Activated CD8-positive, alpha-beta memory T cell treated with anti-CD3 and anti-CD28 coated beads for 1 hour (primary cell): Measurements from ENCODE around the gene XDH.

Experiments
- DNase-seq, 2 donors: peaks; one replicate each; pipeline ENCODE4 v3.0.0-alpha.2; 2020; ENCODE audit warnings: low read depth in 1 of 2; ENCODE audit errors: extremely low read depth in 1 of 2

XDH gene

DNA sequence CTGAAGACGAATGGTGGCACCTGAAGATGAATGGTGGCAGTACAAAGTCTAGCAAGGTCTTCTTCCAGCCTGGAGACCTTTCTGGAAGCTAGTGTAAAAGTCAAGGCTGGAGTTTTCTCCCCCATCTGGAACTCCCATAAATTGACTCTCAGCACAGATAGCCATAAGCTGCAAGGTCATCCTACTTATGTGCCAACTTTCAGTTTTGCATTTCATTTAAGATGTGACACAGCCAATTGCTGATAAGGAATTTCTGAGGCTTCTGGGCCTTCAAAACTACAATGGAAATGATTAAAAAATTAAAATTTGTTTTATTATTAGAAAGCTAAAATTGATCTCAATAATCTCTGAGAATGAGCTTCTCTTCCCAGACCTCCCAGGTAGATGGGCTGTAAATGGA, 10.2 kb downstream of the XDH start:
- DNase-seq, result no peak

DNA sequence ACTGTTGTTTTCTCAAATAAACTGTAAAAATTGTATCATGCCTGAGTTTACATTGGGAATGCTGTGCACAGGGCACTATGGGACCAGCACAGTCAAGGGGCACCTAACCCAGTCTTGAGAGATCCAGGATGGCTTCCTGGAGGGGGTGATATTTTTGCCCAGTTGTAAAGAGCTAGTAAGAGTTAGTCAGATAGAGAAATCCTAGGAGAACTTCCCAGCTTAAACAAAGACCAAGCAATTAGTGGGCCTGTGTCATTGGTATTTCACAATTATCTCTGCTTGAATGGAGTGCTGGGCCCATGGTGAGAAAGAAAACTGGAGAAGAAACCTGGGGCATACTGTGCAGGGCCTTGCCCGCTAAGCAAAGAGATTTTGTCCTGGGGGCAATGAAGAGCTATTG, 12.2 kb downstream of the XDH start:
- DNase-seq, result no peak

DNA sequence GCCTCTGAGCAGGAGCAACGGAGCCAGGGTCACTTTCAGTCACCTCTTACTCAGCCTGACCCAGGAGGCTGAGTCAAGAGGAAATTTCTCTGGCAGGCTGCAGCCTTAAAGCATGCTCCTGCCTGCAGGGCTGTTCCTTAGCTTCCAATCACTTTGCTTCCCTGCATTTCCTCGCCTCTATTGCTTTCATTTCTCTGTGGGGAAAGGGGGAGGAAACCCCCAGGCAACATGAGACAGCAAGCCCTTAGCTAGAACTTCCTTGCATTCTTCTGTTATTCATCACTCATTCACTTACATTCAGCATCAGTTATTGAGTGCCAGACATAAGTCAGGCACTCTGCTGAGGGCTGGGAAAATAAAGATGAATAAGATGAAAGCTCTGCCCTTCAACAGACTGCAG, 13.0 kb downstream of the XDH start:
- no peak for DNase-seq

DNA sequence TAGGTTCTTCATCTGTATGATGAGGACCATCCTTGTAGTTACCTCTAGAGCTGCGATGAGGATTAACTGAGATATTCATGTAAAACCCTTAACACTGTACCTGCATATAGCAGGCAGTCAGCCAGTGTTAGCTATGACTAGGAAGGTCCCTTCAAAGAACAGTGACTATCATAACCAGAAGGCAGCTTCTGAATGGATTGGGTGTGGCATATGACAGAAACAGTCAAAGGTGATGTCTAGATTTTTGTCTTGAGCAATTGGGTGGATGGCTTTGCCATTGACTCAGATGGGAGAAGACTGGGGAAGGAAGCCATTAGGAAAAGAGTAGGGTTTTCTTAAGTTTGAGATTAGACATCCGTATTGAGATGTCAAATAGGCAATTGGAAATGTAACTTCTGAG, 15.7 kb downstream of the XDH start:
- no peak for DNase-seq

DNA sequence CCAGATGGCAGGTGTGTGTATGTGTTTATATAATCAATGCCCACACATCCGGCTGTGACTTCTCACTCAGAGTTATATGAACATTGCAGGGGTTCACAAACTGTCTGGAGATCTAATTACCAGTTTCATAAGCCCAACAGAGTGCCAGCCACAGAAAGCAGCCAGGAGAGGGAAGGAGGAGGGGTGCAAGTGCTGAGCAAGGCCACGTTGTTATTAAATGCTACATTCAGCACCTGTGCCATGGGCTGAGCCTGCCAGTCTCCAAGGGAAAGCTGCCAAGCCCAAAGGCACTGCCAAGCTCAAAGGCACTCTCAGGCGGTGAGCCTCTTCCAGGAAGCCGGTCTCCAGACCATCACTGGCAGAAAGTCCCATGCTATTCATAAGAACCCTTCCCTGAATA, 17.4 kb downstream of the XDH start:
- no peak for DNase-seq

DNA sequence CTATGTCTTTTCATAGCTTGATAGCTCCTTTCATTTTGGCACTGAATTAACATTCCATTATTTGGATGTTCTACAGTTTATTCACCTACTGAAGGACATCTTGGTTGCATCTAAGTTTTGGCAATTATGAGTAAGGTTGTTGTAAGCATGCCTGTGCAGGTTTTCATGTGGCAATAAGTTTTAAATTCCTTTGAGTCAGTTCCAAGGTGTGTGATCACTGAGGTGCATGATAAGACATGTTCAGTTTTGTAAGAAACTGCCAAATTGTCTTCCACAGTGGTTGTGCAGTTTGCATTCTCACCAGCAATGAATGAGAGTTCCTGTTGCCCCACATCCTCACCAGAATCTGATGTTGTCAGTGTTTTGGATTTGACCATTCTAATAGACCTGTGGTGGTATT, 24.2 kb downstream of the XDH start:
- no peak for DNase-seq

DNA sequence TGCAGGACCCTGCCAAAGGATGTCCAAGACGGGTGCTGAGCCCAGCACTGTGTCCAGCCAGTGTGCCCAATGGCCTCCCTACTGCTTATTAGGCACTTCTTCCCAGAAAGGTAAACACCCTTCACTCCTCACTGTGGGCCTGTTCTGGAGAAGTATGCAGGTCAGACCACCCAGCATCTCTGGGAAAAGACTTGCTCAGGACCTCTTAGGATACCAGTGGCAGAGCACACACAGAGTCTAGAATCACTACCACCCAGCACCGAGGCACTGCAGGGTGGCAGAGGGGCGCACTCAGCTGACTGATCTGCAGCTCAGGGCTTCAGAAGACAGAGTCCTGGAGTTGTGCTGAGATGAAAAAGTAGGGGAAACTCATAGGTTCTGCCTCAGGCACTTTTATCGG, 25.8 kb downstream of the XDH start:
- no peak for DNase-seq

DNA sequence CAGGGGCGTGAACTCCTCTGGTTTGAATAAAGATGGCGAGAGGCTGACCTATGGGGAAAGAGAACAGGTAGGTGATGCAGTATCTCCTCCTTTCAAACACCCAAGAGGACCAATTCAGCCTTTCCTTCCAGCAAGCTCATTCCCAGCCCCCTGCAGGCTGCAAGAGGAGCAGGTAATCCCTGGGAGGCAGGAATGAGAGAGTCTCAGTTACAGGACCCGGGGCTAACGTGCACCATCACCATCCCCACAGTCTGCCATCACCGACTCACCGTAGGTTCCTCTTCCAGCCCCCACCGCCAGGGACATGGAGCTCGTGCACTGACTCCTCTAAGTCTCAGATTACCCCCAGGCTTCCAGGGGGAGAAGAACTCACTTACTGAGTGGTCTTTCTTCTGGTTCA, 26.7 kb downstream of the XDH start:
- DNase-seq, result no peak

DNA sequence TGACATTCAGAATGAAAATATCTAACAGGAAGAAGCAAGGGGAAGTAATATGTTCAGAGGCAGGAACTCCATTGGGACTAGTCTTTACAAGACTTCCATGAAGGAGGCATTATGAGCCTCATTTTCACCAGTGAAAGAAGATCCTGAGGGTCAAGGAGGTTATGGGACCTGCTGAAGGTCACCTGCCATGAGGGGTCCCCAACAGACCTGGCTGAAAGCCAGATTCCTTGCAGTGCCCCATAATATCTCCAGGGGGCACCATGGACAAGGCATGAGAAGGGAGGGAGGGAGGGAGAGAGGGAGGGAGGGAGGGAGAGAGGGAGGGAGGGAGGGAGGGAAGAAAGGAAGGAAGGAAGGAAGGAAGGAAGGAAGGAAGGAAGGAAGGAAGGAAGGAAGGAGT, 27.9 kb downstream of the XDH start:
- DNase-seq, result no peak

DNA sequence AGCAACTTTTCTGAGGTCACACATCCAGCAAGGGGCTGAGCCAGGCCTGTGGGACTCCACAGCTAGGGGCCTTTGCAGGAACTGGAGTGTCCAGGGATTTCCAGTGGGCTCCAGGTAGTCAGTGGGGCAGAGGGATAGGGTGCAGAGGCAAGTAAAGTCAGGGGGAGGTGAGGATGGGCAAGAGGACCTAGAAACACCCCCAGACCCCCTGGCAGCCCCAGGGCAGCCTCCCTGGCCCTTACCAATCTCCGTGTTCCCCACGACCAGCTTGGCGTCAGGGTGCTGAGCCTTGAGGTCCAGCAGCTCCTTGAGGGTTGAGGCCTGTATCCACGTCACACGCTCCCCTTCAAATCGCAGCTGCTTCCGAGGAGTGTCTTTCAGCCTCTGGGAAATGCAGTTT, 28.4 kb downstream of the XDH start:
- DNase-seq, result no peak

DNA sequence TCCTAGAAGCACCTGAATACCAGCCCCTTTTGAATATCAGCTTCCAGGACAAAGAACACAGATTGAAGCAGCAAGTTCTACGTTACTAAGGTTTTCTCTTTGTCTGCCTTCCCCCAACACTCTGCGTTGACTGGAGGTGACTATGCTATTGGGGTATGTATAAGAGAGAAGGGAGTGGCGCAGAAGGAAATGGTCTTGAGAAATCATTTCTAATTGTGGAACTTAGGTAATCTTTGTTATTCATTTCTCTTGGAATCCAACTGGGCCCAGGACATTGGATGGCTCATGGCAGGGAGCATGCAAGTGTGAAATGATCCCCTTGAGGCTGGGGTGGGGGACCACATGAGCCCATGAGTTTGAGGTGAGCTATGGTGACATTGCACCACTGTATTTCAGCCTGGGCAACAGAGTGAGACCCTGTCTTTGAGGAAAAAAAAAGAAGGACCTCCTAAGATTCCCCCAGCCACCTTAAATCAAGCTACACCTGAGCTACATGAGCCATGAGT, 29.7 kb downstream of the XDH start:
- DNase-seq, result no peak

DNA sequence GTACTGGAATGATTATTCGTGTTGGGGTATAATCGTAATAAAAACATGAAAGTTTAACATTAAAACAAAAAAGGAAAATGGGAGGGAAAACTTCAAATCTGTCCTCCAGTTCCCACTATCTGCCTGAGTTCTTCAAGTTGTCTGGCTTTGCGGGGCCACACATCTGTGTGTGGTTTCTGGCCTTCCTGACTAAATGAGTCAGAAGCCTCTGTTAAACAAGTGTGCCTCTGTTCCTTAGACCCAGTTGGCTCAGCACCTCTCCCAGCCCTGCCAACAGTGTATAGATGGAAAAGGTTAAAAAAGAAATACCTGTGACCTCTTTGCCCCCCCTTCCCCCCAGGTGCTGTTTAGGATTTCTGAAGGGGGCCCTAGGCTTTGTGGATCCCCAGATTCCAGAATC, 30.2 kb downstream of the XDH start:
- DNase-seq, result no peak

DNA sequence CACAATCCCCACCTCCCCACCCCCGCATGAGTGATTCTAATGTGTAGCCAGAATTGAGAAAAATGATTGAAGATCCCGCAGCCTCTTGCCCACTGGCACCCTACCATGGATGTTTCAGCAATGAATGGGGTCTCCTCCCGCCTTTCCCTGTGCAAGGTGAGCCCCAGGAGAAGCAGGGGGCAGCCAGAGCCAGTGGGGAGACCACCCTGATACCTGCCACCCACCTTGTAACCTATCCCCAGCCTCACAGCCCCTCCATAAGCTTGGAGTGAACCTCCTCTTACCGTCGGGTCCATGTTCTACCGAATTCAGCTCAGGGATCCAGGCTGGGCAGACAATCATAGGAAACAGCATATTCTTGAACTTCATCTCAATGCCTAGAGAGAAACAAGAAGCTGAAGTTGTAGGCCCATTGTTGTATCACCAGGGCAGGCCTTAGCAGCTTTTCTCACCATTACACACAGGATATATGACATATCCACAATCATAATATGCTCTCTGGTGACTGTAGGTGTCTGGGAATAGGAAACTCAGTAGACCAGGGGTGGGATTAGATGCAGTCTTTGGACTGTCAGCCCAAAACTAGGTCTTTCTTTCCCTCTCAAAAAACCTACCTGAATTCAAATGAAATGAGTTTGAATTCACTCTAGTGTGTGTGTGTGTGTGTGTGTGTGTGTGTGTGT, 30.9 kb downstream of the XDH start:
- no peak for DNase-seq

DNA sequence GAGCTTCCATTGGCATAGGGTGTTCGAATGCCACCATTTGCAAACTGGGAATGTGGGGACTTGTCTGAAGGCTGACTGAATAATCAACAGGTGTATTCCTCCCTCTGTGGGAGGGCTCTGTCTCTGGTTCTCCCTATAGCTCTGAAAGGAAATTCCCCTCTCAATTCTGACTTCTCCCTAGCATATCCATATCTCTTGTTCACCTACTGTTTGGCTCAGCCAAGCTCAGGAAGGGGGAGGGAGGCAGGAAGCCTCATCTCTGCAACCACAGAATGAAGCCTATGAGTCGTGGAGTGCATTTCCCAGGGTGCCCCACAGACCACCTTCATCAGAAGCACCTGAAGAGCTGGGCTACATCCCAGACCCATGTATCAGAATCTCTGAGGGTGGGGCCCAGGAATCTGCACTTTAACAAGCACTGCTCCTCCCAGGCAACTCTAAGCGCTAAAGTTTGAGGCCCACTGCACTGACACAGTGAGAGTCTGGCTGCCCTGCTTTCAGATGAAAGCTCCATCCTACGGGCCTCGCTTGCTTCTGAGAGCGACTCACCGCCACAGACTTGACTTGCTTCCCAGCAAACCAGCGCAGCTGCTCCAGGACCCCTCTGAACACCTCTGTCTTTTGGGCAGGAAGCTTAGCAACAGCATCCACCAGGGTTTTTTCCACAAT, 32.0 kb downstream of the XDH start:
- no peak for DNase-seq

DNA sequence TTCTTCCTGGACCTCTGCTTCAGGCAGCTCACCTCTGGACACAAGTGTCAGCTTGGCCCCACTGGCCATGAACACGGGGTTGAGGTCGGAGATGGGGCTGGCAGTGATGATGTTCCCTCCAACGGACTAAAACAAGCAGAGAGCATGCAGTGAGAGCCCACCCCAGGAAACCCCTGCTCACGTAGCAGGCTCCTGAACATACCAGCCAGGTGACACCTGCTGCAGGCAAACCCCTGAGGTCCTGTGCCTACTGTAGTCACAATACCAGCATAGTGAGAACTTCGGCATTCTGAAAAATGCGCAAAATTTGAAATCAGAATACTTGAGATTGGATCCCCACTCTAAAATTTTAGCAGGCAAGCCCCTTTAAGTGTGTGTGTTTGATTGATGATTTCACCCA, 32.9 kb downstream of the XDH start:
- no peak for DNase-seq

DNA sequence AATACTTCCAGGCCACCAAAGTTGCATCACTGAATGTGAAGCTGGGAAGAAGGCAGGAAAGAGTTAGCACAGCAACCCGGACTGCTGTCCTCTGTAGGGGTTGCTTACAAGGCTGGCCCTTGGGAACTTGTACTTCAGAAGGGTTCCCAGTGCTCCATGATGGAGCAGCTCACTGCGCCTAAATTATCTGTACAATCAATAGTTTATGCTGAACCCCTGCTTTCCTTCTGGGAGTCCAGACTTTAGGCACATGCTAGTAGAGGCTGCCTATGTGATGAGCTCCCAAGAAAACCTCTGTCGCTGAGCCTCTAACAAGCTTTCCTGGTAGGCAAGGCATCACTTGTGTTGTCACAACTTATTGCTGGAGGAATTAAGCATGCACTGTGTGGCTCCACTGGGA, 34.3 kb downstream of the XDH start:
- DNase-seq, result no peak

DNA sequence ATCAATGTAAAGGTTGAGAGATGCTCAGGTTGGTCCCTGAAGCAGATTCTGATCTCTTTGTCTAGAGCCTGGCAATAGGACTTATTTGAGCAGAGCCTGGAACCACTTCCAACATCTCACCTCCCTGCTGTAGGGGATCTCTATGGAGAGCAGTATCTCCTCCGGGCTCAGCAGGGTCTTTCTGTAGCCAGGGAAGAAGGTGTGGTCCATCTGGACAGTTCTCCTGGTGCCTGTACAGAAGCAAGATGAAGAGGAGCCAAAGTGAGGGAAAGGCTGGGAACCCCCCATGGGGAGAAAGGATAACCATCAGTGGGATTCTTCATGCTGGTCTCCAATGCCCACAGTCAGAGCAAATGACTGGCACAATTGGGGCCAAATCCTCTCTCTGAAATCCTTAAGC, 34.8 kb downstream of the XDH start:
- DNase-seq, result no peak

DNA sequence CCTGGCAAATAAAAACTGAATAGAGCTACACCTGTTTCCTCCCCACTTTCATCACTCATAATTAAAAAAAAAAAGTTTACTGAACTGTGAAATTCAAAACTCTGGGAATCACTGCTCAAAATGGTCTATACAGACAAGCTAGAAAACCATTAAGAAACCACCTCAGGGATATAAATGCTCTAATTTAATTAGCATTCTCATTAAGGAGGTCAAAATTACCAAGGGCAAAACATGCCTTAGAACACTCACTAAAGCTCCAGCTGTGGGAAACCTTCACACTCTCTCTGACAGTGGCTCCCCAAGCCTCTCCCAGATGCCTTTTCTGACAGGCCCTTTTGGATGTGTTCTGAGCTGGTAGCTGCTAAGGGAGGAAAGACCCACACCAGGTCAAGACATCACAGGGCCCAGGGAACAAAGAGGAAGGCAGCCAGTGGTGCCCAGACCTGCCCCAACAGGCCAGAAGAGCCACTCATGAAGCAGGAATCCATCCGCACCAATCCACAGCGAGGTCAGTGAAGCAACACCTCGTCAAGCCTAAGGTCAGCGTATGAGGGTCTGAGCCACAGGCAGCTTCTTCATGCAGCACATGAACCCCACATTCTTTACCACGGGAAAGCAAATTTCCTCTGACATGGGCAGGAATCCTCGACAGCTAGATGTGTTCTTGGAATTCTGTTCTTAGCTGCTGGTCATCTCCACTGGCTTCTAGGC, 35.6 kb downstream of the XDH start:
- no peak for DNase-seq

DNA sequence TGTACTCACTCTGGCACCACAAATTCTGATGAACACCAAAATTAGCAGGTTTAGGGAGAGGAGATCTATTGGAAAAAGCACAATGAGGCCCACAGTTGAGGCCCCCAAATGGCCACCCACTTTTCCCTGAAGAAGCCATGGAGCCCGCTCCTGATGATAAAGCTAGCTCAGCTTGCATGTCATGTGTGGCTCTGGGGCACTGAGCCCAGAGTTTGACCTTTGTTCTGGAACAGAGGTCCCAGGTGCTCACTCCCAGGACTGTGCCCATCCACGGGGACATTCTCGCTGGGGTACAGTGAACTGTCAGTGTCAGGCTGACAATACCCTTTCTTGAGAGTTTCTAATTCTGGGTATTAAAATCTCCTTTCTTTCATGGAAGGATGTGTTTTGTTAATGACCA, 36.2 kb downstream of the XDH start:
- DNase-seq, result no peak

DNA sequence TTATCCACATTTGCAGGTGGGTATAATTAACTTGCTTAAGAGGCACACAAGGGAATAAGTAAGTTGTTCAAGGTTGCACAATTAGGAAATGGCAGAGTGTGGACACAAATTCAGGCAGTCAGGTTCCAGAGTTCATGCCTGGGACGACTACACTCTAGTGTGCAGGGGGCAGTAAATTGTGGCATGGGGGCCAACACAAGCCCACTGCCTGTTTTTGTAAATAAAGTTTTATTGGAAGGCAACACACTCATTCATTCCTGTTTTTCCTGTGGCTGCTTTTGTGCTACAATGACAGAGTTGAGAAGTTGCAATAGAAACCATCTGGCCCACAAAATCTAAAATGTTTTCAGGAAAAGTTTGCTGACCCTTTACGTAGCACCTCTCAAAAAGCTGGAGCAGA, 41.4 kb downstream of the XDH start:
- DNase-seq, result no peak

DNA sequence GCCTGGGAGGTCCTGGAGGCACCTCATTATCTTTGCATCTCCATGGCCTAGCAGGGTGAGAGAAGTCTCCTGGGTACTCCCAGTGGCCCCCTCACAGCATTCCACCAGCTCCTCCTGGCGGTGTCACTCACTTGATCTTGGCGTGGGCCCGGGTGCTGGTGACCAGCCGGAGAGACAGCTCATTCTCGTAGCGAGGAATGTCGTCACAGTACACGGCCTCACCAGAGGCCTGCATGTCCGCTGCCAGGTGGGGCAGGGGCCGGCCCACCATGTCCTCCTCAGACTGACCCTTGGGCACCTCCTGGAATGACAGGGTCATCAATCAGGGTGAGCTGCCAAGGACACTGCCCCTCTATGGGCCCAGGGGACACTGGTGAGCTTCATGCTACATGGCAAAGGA, 42.4 kb downstream of the XDH start:
- DNase-seq, result no peak

DNA sequence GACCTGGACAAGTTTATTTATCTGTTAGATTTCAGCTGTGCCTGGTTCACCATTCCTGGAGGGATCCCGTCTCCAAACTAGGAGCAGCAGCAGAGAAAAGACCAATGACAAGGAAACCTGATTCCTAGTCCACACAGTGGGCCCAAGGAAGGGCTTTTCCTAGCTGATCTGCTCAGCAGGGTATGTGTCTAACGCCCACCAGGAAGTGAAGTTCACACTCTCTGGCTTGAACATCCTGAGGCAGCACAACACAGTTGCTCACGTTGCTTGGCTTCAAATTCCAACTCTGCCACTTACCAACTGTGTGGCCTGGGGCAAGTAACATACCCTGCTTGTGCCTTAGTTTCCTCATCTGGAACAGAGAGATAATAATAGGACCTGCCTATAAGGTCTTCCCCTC, 42.9 kb downstream of the XDH start:
- no peak for DNase-seq
